GM19395 (cell line): Measurements from ENCODE around the gene HOXA13.

Experiments used
- ATAC-seq: cut with Tn5 transposase; IDR thresholded peaks from one replicate; pipeline ENCODE4 v1.9.1; 2021; ENCODE audit warnings: mild to moderate bottlenecking, moderate library complexity; ENCODE audit not compliant: unreplicated experiment

The HOXA13 gene

DNA sequence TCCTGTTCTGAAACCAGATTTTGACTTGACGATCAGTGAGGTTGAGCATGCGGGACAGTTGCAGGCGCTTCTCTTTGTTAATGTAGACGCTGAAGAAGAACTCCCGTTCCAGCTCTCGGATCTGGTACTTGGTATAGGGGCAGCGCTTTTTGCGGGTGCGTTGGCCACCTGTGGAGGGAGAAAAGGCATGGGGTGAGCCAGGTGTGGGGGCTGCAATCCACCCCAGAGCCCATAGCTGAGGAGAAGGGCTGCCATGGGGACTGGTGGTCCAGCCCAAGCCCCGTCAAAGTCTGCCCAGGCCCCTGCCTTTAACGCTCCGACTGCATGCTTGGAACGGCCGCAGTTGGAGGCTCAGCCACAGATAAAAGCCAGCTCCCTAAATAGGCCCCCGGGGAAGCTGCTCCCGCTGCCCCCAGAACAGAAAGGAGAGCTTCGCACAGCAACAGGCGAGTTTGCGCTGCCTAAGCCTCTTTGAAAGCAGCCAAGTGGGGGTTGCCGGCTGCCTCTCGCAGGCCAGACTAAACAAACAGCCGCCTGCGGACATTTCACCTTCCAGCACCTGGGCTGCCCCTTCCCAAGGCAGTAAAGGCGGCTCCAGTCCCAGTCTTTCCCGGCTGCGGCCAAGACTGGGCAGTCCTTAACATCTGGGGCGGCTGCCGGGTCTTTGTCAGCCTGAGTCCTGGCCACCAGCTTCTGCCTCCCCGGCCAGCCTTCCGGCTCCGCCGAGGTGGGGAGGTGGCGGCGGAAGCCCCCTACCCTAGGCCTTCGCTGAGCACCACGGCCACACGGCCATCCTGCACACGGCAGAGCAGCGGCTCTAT lies 16.8 kb downstream of the HOXA13 start:
- ATAC-seq, result no peak

DNA sequence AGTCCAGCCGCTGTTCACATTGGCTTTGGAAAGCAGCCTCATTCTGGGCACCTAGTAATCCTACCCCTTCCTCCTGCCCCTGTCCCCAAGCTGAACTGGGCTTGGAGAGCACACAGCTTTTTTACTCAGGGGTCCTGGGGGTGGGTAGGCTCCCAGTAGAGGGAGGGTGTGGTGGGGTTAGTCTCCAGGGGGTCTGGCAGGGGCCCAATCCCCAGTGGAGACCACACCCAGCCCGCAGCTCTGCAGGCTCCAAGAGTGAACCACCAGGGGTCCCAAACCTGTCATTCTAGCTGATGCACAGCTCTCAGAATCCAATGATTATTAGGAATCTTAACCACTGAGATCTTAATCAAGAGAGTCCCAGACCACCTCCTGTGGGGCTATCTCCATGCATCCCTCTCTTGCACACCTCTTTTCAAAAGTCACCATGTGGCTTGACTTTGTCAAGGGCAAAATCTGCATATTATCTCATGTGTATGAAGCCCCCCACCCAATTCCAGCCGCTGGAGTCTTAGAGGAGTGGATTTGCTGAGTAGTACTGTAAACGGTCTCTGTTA lies 17.5 kb downstream of the HOXA13 start:
- no peak for ATAC-seq

DNA sequence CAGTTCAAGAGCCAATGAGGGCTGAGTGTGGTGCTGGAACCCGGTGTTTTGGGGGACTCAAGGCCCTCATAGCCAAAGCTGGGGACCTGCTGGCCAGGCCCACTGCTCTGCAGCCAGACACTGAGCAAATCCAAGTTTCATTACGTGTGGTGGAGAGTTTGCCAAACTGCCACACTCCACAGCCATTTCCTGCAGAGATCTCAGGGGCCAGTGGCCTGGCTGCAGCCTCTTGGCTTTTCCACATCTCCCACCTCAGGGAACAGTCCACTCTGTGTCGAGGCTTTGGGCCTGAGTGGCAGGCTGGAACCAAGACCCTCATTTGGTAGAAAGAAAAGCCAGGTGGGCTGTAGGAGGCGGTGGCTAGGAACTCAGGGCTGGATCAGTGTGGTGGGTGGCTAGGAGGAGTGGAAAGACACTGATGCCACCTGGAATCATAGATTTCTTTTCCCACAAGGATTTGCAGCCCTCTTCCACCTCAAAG lies 18.1 kb downstream of the HOXA13 start:
- ATAC-seq, result no peak

DNA sequence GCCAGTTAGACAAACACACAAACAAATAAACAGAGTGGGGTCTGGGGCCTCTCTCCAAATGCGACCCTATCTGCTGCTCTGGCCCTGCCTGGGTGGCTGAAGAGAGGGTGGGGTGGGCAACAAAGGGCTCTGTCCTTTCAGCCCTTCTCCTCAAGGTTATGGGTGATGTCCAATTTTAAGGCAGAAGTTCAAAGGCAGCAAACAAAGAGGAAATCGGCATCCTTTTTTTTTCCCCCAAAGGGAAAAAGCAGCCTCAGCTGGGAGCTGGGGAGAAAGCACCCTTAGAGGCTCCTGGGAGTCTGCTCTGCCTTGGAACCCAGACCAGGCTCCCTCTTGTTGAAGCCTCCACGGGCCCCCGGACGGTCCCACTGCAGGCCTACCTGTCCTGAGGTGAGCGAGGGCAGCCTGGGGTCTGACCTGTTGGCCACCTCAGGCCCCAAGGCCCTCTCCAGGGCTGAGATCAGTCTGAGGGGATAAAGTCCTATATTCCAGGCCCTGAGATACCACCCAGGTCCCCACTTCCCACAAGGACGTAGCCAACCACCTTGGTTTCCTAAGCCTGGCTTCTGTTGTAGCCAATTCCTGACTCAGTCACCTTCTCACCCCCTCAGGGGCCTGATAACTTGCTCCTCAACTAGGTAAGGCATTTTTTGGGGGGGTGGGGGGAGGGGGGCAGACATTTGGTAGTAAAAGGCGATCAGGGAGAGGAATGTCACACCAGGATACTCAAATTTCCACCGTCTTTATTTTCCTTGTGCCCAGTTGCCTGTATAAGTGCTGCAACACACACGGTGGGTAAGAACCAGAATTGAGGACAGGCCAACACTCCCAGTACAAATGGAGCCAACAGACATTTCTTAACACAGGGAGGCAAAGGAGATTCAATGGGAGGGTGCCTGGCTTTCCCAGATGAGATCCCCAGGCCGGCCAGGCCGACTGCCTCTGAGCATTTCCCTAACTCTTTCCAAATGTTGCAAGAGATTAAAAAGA lies 19.2 kb downstream of the HOXA13 start:
- no peak for ATAC-seq

DNA sequence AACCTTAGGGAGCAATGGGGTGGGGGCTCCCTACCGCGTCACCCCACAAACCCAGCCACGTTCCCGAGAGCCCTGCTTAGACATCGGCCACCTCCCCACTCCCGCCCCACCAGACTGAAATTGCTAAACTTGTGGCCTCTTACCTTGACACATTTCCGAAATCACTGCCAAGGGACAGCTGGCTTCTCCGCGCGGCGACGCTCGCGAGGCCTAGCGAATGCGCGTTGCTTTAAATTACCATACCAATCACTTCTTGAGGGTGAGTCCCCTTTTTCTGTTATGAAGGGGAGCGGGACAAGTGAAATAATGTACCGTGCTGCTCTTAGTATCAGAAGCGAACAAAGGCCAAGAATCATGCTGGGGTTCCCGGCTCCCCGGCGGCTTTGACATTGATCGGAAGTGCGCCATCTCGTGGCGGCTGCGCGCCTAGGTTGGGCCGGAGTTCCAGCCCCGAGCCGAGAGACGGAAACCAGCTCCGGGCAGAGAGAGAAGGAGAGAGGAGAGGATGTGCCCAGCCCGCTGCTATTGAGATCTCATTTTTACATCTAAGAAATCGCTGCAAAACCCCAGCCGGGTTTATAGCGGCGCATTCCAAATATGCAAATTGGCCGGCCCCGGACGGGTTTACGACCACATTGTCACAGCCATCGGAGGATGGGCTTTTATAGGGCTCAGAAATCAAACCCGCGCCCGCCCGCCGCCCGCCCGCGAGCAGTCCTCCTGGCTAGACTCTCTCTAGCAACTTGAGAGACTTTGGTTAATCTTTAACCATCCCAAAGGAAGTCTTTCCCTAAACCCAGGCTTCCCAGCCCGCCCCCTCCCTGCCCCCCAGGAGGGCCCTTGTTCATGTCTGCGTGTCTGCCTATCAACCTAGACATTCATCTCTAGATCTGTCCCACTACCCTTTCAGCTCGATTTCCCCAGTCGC lies 20.1 kb downstream of the HOXA13 start:
- no peak for ATAC-seq

DNA sequence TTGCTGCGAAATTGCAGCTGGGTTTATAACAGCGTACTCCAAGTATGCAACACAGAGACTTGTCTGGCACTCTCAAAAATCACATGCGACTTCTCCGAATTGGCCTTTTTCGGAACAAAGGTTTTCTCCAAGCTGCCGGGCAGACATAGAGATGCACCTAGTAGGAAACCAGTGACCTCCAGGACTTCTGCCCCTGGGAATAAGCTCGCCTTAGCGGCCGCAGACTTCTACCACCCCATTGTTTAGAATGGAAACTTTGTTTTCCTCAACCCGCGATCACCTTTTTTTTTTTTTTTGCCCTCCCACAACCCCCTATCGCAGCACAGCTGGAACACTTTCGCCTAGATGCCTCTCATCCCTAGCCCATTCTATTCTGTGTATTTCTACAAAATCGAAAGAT lies 20.9 kb downstream of the HOXA13 start:
- no peak for ATAC-seq

DNA sequence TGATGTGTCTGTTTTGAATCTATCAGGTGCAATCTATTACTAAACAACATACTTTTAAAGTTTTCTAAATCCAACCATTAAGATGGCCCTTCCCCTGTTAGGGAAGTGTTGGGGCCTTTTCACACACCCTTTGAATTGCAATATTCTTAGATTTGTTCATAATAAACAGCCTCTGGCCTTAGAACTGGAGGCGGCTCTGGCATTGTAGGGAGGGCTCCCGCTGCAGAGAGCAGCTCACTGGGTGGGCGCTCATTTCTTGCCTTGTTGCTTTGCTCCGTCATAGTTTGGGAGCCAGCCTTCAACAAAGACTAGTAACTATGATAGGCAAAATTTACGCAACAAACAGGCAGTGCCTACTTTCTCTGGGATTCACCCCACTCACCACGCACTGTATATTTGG lies 21.5 kb downstream of the HOXA13 start:
- ATAC-seq, result no peak

DNA sequence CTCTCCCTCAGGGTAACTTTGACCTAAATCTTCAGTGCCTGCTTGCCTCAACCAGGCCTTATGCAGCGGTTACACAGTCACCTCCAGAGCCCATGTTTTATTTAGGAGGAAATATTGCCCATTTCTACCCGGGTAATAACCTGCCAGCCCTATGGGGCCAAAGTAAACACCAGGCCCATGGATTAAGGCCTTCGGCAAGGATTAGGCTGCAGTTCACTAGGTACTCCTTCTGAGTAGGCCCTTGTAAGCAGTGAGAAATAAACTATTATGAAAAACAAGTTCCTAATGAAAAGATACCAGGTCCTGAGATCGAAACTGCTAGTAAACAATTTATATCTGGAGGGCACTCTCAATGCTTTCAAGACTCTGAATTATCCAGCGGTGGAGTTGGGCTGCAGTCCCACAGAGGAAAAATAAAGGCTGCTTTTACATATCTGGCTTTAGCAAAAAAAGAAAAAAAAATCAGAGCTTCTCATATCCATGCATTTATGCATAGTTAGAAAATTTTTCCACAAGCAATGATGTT lies 22.0 kb downstream of the HOXA13 start:
- no peak for ATAC-seq

DNA sequence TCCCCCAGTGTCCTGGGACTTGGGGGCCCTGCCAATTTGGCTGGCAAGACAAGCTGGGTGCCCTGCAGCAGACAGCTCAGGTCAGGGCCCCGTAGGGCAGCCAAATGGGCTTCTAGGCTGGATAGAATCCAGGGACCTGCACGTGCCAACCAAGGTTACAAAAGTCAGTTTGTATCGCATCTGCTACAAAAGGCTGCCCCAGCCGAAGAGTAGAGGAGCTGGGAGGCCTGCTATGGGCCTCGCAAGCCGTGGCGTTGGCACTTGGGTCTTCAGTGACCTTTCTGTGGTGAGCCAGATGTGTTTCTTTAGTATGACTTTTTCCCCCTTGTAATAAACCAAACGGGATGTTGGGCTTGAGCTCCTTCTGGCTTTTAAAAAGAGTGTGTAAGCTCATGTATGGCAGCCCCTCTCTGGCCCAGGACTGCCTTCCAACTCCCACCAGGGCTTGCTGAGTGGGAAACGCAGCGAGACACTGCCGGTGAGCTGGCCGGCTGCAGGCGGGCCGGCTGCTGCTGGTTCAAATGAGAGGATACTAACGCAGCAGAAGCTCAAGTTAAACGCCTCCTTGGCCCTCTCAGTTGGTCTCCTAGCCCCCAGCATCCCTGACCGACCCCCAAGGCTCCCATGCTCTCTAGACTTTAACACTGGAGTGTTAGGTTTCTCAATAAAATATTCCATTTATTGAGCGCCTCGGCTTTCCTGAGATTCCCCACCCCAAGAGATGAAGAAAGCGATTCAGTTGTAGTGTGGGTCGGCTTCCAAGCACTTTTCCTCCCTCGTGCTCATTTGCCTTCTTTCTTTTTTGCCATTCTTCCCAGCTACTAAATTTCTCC lies 22.7 kb downstream of the HOXA13 start:
- ATAC-seq, result no peak

DNA sequence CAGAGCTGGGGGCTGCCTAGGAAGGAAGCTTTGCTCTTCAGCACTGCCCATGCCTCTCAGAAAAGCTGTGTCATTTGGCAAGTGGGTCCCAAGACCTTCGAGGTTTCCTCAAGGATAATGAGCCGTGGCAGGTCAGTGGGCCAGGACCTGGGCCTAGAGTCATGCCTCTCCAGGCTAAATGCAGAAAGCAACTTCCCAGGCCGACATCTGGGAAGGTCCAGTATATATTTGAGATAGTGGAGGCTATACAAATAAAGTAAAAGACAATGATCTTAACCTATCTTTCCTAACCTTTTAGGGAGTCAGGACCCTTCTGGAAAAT lies 23.4 kb downstream of the HOXA13 start:
- no peak for ATAC-seq

DNA sequence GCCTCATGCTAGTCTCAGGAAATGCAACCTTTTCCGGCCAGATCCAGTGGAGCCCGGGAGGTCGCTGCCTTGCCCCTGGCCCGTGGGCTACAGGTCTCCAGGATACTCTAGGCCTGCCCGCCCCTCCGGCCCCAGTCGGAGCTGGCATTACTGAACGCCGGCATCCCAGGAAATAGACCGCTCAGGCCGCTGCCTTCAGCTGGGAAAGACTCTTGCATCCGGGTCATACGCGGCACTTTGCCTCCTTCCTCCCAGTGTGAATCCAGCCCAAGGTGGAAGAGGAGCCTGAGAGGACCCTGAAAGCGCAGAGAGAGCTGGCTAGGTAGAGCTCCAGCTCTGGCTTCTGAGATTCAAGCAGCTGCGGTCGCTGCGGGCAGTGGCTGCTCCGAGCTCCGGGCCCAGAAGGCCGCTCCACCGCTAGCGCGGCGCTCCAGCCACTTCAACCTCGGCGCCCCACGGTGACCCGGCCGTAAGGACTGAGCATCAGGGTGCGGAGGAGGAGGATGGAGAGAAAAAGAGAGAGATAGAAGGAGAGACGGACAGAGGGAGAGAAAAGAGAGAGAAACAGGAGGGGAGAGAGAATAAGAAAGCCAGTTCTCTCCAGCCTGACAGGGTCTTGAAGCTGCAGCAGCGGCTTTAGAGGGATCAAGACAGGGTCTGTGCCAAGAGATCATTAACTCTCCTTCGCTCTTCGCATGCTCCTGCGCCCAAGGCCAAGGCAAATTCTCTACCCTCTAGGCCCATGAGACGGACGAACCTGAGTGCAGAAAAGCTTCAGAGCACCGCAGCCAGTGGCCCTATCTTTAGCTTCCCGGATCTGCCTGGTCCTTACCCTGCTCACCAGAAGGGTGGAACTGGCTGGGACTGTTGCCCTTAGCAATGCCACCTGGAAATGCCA lies 24.0 kb downstream of the HOXA13 start:
- ATAC-seq, result no peak

DNA sequence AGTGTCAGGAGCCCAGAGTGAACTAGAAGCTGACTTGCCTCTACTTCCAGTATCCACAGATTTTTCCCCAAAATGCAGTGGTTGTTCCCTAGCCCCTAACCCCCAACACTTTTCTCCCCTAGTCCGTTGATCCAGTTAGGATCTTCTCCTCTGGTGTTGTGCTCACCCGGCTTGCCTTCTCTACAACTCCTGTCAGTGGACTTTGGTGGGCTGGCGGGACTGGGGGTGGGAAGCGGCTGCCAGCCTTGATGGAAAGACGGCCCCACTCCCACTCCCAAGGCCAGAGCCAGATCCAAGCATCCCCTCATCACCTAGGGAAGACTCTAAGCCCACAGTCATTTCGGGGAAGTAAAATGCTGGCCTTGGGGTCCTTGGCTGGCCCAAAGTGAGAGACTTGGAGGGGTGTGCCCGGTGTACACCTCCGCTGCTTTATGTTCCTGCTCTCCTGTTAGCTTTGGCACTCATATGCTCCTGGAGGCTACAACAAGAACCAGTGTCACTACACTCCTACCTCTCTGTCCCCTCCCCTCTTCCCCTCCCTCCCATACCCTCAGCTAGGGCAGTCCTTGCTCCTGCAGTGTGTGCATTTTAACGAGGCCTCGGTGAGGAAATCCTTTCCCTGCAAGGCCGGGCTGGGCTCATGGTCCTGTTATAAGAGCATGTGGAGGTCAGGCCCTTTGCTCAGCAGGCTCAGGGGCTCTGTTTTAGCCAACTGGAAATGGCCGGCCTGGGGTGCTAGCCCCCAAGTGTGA lies 24.8 kb downstream of the HOXA13 start:
- ATAC-seq, result no peak

DNA sequence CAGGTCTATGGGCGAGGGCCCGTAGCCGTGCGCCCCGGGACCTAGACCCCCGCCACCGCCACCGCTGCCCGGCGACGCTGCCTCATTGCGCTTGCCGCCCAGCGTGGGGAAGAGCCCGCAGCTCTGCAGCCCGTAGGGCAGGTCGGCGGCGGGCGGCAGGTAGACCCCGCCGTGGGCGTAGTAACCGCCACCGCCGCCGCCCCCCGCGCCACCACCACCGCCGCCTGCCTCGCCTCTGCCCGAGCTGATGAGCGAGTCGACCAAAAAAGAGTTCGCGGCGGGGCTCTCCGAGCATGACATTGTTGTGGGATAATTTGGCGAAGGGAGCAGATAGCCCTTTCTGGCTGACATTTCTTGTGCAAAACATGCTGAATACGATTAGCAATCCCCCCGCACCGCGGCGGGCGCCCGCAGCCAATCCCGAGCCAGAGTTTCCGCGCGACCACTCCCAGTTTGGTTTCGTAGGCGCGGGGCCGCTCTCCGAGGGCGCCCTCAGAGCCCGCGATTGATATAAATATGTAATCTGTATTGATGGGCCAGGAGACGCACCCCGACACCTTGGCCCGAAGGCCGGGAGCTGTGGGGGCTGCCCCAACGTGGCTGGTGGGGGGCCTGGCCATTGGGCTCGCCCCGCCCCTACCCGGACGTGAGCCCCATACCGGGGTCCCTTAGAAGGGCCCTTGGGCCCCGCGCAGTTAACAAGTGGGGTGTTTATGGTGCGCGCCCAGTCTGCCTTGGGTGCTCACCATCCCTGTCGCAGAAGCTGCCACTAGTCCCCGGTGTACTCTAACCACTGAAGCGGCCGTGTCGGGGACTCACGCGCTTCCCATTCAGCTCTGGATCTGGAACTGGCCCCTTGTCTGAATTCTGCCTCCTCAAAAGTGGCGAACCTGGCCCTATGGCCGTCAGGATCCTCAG lies 25.7 kb downstream of the HOXA13 start, which contains the start of gene HOXA10:
Gene HOXA10 (minus strand): TSS at position 365 of the 918 bp plus-strand sequence. CDS start 14 bp downstream, at position 351.
- no peak for ATAC-seq

DNA sequence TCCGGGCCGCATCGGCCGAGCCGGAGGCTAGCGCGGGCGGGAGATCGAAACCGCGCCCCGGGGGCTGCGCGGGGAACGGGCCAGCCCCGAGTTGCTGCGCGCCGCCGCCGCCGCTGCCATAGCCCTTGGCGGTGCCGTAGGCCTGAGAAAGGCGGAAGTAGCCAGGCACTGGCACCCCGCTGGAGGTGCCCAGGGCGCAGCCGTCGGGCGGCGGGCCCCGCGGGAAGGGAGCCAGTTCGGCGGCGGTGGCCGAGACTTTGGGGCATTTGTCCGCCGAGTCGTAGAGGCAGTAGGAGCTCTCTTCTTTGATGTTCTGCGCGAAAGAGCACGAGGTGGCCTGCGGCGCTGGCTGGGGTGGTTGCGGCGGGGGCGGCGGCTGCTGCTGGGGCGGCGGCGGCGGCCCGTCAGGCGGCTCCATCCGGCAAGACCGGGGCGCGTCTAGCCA lies 26.4 kb downstream of the HOXA13 start:
- ATAC-seq, result no peak

DNA sequence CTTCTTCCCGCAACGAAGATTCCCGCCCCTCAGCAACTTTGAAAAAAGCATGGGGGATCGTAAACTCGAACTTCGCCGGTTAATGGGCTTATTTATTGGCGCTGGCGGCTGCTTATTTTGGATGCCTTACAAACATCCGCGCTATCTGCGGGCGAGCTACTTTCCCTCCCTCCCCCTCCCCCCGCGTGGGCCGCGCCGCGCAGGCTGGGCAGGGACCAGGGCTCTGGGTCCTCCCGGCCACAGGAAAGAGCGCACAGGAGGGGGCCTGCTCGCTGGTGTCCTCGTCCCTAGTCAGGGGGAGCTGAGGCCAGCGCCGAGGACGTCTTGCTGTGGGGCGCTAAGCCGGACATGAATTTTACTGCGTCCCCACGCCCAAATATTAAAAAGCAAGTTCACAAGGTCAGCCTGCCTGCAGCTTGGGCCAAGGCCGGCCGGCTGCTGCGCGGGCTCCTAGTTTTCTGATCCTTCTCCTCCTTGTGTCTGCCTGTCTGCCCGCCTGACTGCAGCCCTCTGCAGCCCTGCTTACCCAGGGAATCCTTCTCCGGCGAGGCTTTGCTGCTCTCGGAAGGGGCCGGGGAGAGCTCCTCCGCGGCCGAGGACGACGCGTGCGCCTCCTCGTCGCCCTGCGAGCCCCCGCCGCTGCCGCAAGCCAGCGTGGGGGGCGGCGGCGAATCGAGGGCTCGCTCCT lies 26.9 kb downstream of the HOXA13 start:
- ATAC-seq, result no peak

DNA sequence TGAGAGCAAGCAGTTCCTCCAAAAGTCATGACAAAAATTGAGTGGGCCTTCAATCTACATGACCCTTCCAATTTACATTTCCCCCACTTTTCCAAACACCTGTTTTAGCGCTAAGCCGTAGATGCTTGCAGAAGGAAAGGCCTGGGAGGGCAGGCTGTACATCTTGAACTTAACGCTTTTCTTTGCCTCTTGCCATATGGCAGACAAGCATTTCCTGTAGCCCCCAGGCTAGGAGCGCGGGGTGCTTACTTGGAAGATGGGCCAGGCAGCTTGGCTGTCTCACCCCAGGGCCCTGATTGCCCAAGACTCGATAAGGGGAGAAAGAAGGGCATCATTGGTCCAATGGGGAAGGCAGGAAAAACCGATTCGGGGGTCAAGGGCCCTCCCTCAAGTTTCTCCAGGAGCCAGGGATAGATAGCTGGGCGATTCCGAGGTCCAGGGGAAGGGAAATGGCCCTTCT lies 27.5 kb downstream of the HOXA13 start:
- no peak for ATAC-seq
